Ovary (tissue), 9 donors: ENCODE data around the gene DIP2C. TPM values are rescaled to one million over a fixed set of nuclear protein-coding genes. Genes with fewer than 3 reads are reported as not detected.

Source experiments
- DNase-seq, 5 donors: peaks; one replicate each; pipeline ENCODE4 v3.0.0-alpha.2; 2019 to 2020
- H3K27ac ChIP-seq, 2 donors: fragments of 200-600 bp; one replicate each; pipeline versions ENCODE4 v1.5.1 to v1.8.0; 2019 to 2022
- H3K27me3 ChIP-seq: fragments of 200-600 bp; one replicate; pipeline ENCODE4 v1.8.0; 2022
- H3K36me3 ChIP-seq: fragments of 200-600 bp; sonication (generic); one replicate; pipeline ENCODE4 v1.5.1; 2019
- H3K4me1 ChIP-seq: one replicate; pipeline ENCODE4 v1.8.1; 2013; ENCODE audit warnings: mild to moderate bottlenecking, moderate library complexity; ENCODE audit not compliant: insufficient read depth
- H3K4me3 ChIP-seq: fragments of 200-600 bp; sonication (generic); one replicate; pipeline ENCODE4 v1.5.1; 2017
- H3K9me3 ChIP-seq, 2 donors: fragments of 200-600 bp in 1 of 2; sonication (generic) in 1 of 2; one replicate each; pipeline versions ENCODE4 v1.5.1 to v1.8.1; 2013 to 2019; ENCODE audit warnings: mild to moderate bottlenecking in 1 of 2, moderate library complexity in 1 of 2
- EP300 ChIP-seq: sonication (generic); formaldehyde crosslinking; IDR thresholded peaks from one replicate; pipeline ENCODE4 v1.6.1; 2017; ENCODE audit warnings: antibody characterized with exemption
- POLR2A ChIP-seq: fragments of 450-650 bp; IDR thresholded peaks from one replicate; pipeline ENCODE4 v1.6.1; 2017; ENCODE audit warnings: antibody characterized with exemption, mild to moderate bottlenecking, moderate library complexity
- WGBS, 3 donors: extraction: QIAGEN DNeasy Blood & Tissue Kit in 1 of 3; methylation state at CpG; one replicate each; pipeline versions ENCODE4 v1.1.5 to v1.1.7; 2013 to 2017; 5-methylcytosine and 5-hydroxymethylcytosine counted together
- intact Hi-C, 4 donors: fragments of 100-400 bp; cut with DNase I; formaldehyde crosslinking; loops; one replicate each; pipeline versions ENCODE4 v1.11.0 to v1.15.1; 2022 to 2023
- polyA plus RNA-seq, 2 donors: library from polyadenylated mRNA; stranded (reverse); fragments of 200-250 nt in 1 of 2; fragments of 350-450 nt in 1 of 2; fragmentation: Illumina TruSeq in 1 of 2; extraction: RNeasy Lipid Tissue Mini Kit (QIAGEN cat#74804) in 1 of 2; gene quantifications; one replicate each; pipeline ENCODE4 v1.2.3, GENCODE V29; 2013 to 2014
- total RNA-seq, 7 donors: library from RNA; depleted of rRNA in 2 of 7; stranded (reverse); fragments of >200 nt in 2 of 7; fragmentation: NEBNext Ultra II Directional in 3 of 7; extraction: Animal tissue kit (Norgen Biotek cat#: 25700) in 3 of 7; gene quantifications; one replicate each; pipeline versions ENCODE4 v1.1.0 to v1.2.4, GENCODE V29; 2016 to 2023
- TF ChIP-seq, protein P1 (sequence below), 3 donors: fragments of 450-650 bp in 2 of 3; fragments of 200-600 bp in 1 of 3; IDR thresholded peaks; one replicate each; pipeline versions ENCODE4 v1.5.1 to v1.8.0; 2016 to 2022; ENCODE audit warnings: antibody characterized with exemption in 3 of 3, mild to moderate bottlenecking in 1 of 3
- donor health status: DM: no; HTN: no; CAD: no; lungs with moderate emphysema.
- donor health status: DM: no; HTN: no; CAD: no.
- donor health status: Bipolar disorder and iron deficiency.
- donor health status: DM: yes; HTN: yes; CAD: no.
- donor health status: DM: no; HTN: no; CAD: no.
- donor health status: DM: yes; HTN: yes; CAD: no.

Gene DIP2C
- total and polyA plus RNA-seq, 9 donors = 10.1 to 29.4 (median 22.2) TPM

DNA sequence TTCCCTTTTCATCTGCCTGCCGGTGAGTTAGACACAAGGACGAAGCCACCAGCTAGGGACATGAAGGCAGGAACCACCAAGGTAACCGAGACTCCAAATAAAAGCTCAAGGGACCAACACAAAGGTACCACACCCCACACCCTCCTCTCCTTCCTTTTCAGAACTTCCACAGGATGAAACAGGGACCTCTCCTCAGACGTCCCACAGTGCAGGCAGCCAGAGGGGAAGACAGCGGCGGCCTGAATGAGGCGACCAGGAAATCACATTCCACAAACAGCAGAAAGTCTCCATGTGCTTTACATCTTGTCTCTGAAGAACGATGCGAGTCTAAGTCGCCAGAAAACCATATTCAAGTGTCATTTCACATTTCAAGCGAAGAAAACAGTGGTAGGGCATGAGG, 97.8 kb downstream of the DIP2C start:
- TF ChIP-seq EP300 (no peak), POLR2A (no peak)
- TF ChIP-seq, protein P1, sequence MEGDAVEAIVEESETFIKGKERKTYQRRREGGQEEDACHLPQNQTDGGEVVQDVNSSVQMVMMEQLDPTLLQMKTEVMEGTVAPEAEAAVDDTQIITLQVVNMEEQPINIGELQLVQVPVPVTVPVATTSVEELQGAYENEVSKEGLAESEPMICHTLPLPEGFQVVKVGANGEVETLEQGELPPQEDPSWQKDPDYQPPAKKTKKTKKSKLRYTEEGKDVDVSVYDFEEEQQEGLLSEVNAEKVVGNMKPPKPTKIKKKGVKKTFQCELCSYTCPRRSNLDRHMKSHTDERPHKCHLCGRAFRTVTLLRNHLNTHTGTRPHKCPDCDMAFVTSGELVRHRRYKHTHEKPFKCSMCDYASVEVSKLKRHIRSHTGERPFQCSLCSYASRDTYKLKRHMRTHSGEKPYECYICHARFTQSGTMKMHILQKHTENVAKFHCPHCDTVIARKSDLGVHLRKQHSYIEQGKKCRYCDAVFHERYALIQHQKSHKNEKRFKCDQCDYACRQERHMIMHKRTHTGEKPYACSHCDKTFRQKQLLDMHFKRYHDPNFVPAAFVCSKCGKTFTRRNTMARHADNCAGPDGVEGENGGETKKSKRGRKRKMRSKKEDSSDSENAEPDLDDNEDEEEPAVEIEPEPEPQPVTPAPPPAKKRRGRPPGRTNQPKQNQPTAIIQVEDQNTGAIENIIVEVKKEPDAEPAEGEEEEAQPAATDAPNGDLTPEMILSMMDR (IDR thresholded peaks at IDR 0.05) = no peak
- Histone ChIP-seq H3K4me3 (no peak overlapping the region), H3K9me3 (no peaks in the 10 kb centered on the region), H3K4me1 (peaks cover 8% of the 10 kb centered on the region), H3K27me3 (no peaks in the 10 kb centered on the region), H3K36me3 (no peaks in the 10 kb centered on the region), H3K27ac (no peak overlapping the region)
- intact Hi-C loops = no loop called here
- WGBS, 3 donors = 82 to 93% (median 89%) methylated on average over 11 of the region's 11 CpGs
- DNase-seq = peak in 1 of 5 donors; percentile 5

DNA sequence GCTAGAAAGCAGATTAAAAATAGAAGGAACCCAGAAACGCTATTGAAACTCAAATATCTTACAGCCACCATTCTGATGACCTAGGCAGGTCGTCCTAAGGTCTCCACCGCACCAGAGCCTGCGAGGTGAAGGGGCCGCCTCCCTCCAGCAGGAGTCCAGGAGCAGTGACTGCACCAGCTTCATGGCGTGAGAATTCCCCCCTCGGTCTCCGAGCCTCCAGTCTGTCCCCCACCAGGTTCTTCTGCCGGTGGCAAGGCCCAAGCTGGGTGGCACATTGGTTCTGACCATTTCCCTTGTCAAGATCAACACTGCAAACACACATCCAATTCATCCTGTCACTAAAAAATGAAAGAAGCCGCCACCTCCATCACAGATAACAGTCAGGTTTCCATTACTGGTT, 98.7 kb downstream of the DIP2C start:
- Histone ChIP-seq H3K27ac (no peak overlapping the region), H3K36me3 (no peaks in the 10 kb centered on the region), H3K4me3 (no peak overlapping the region), H3K4me1 (peaks cover 10% of the 10 kb centered on the region), H3K9me3 (no peaks in the 10 kb centered on the region), H3K27me3 (no peaks in the 10 kb centered on the region)
- WGBS, 3 donors = 96 to 97% (median 96%) methylated on average over 10 of the region's 10 CpGs
- DNase-seq = no peak
- intact Hi-C loops = no loop called here
- no peak for TF ChIP-seq EP300
- no peak for TF ChIP-seq POLR2A

DNA sequence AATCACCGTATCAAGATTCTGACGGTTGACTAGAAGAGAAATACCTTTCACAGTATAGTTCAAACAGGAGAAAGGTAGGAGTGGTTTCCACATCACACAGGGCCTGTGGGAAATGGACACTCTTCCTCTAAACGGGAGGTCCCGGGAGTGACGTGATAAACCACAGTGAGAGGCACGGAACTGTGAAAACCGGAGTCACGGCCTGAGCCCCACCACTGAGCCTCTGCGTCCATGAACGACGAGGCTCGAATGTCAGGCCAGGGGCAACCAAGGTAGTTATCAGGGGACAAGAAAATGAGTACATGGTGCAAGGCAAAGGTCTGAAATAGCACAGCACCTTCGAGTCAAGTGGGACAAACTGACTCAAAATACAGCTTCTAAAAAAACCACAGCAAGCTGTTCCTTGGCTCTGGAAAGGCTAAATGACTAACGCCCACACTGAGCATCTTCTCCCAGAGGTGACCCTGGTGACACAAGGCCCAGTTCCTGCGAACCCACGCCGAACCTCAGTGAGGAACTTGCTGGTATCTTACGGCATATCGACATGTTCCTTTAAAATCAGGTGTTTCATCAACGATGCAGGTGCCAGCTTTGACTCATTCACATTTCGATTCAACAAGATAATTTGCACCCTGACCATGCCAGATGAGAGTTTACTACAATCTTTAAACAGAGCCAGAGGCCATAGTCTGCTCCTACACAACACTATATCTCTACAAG, 99.3 kb downstream of the DIP2C start:
- no peak for DNase-seq
- no peak overlapping the region for H3K4me3 ChIP-seq
- WGBS, 3 donors = 89 to 90% (median 90%) methylated on average over 21 of the region's 21 CpGs
- H3K4me1 ChIP-seq = peaks cover 10% of the 10 kb centered on the region
- no peaks in the 10 kb centered on the region for H3K36me3 ChIP-seq
- intact Hi-C loops = no loop called here
- H3K27me3 ChIP-seq = no peaks in the 10 kb centered on the region
- H3K27ac ChIP-seq = no peak overlapping the region
- no peak for TF ChIP-seq POLR2A
- no peak for TF ChIP-seq EP300
- TF ChIP-seq, protein P1 (IDR thresholded peaks at IDR 0.05) = no peak
- H3K9me3 ChIP-seq = no peaks in the 10 kb centered on the region

DNA sequence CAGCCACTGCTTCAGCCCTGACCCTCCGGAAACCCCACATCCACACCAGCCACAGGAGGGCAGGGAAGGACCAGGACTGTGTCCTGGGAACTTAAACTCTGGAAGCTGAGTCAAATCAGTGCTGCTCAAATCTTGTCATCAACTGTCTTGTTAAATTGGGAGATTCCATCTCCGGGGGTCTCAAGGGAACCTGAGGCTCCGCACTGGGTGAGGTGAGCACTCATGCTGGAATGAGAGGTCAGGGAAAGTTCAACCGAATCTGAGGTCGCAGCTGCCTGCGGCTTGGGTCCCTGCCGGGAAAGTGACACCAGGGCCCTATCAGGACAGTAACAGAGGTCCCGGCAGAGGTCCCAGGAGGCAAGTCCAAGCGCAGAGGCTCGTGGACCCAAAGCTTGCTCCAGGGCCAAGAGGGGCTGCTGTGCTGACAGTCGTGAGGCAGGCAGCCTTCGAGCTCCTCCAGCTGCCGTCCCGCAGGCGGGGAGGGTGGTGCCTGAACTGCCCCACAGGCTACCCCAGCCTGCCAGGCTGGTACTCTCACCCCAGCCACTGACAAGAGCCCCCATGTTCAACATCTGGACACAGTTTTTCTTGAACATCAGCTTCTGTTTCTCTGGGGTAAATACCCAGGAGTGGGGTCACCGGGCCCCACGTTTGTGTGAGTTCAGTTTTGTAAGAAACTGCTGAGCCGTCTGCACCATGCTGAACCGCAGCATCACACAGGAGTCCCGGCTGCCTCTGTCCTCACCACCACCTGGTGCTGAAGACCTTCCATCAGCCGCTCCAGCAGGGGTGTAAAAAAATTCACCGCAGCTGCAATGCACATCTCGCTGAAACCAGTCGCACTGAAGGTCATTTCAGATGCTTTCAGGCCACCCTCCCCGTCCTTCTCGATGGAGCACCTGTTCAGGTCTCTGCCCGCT, 101.0 kb downstream of the DIP2C start:
- Histone ChIP-seq H3K27ac (no peak overlapping the region), H3K4me1 (peaks cover 8% of the 10 kb centered on the region), H3K27me3 (no peaks in the 10 kb centered on the region), H3K4me3 (no peak overlapping the region), H3K36me3 (no peaks in the 10 kb centered on the region), H3K9me3 (no peaks in the 10 kb centered on the region)
- intact Hi-C loops = no loop called here
- no peak for TF ChIP-seq POLR2A
- no peak for TF ChIP-seq EP300
- TF ChIP-seq, protein P1 (IDR thresholded peaks at IDR 0.05) = no peak
- WGBS, 3 donors = 60 to 66% (median 64%) methylated on average over 27 of the region's 27 CpGs
- DNase-seq = peak in 1 of 5 donors; percentile 14
